Stomach (tissue), 9 donors: ENCODE measurements around the gene PCBD2. TPM values are rescaled to one million over a fixed set of nuclear protein-coding genes. Genes with fewer than 3 reads are reported as not detected.
"Not testable (repeated sequence)": the region's sequence is repeated elsewhere in the genome, so short reads cannot be mapped to it uniquely, and the experiment has no call there.

Experiments
- DNase-seq, 2 donors: peaks; one replicate each; pipeline versions ENCODE4 v3.0.0 to v3.0.0-alpha.2; 2013 to 2019
- H3K27ac ChIP-seq, 5 donors: fragments of 200-600 bp in 4 of 5; sonication (generic) in 4 of 5; one replicate each; pipeline ENCODE4 v1.5.1; 2013 to 2019; ENCODE audit warnings: mild to moderate bottlenecking in 1 of 5, moderate library complexity in 1 of 5
- H3K27me3 ChIP-seq, 3 donors: fragments of 200-600 bp; sonication (generic); one replicate each; pipeline ENCODE4 v1.5.1; 2017 to 2019; ENCODE audit warnings: mixed run types in 1 of 3
- H3K36me3 ChIP-seq, 4 donors: fragments of 200-600 bp; sonication (generic); 1 replicate in 3 of 4; 2 replicates in 1 of 4; pipeline ENCODE4 v1.5.1; 2016 to 2019
- H3K4me1 ChIP-seq, 4 donors: fragments of 200-600 bp; sonication (generic); one replicate each; pipeline ENCODE4 v1.5.1; 2016 to 2019
- H3K4me3 ChIP-seq, 4 donors: fragments of 200-600 bp; sonication (generic) in 3 of 4; one replicate each; pipeline ENCODE4 v1.5.1; 2016 to 2019; ENCODE audit warnings: mild to moderate bottlenecking in 1 of 4
- H3K9me3 ChIP-seq, 4 donors: fragments of 200-600 bp; sonication (generic); one replicate each; pipeline ENCODE4 v1.5.1; 2016 to 2019
- EP300 ChIP-seq: sonication (generic); formaldehyde crosslinking; IDR thresholded peaks from one replicate; pipeline ENCODE4 v1.6.1; 2017; ENCODE audit warnings: antibody characterized with exemption
- POLR2A ChIP-seq, 4 donors: fragments of 450-650 bp; IDR thresholded peaks; one replicate each; pipeline ENCODE4 v1.6.1; 2016; ENCODE audit warnings: antibody characterized with exemption in 4 of 4, control low read depth in 2 of 4, mild to moderate bottlenecking in 1 of 4, moderate library complexity in 1 of 4
- POLR2AphosphoS5 ChIP-seq, 3 donors: sonication (generic); formaldehyde crosslinking; IDR thresholded peaks; one replicate each; pipeline ENCODE4 v1.6.1; 2016; ENCODE audit warnings: antibody characterized with exemption in 3 of 3
- WGBS, 5 donors: extraction: QIAGEN DNeasy Blood & Tissue Kit in 3 of 5; methylation state at CpG; one replicate each; pipeline versions ENCODE4 v1.1.5 to v1.1.7; 2013 to 2018; 5-methylcytosine and 5-hydroxymethylcytosine counted together
- intact Hi-C: fragments of 100-400 bp; cut with DNase I; formaldehyde crosslinking; loops from one replicate; pipeline ENCODE4 v1.15.1; 2023; ENCODE audit warnings: low total_unique reads
- polyA plus RNA-seq, 3 donors: library from polyadenylated mRNA; stranded (reverse); fragments of 200-250 nt; gene quantifications; one replicate each; pipeline ENCODE4 v1.2.3, GENCODE V29; 2013
- total RNA-seq, 5 donors: library from RNA; depleted of rRNA; stranded (reverse); fragments of >200 nt; gene quantifications; one replicate each; pipeline versions ENCODE4 v1.1.0 to v1.2.3, GENCODE V29; 2014 to 2016
- TF ChIP-seq, protein P1 (sequence below), 7 experiments: fragments of 450-650 bp in 4 of 7; fragments of 200-600 bp in 3 of 7; sonication (generic) in 3 of 7; IDR thresholded peaks; one replicate each; pipeline ENCODE4 v1.5.1; 2016 to 2019; ENCODE audit warnings: antibody characterized with exemption in 7 of 7, control low read depth in 2 of 7, mild to moderate bottlenecking in 1 of 7
- donor health status: healthy with polysubstance abuse.
- donor health status: Bipolar disorder and iron deficiency.
- donor health status: healthy.

Gene PCBD2
- total and polyA plus RNA-seq, 8 donors: under 0.01 to 18.5 (median 7.1) TPM

DNA sequence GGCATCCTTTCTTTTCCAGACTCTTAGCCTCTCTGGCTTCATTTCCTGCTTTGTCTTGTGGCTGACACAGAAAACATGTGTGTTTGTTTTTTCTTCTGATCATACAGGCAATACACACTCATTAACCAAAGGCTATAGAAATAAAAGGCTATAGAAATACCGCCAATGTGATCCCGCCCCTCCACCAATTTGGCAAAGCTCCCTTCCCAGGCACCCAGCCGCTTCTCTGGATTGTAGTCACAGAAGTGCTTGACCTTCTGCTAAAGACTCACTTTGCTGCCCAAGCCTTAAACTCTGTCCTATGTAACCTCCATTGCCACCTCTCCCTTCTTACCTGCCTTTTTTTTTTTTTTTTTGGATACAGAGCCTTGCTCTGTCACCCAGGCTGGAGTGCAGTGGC is 25.5 kb upstream of the PCBD2 start:
- no peak overlapping the region for H3K27ac ChIP-seq
- H3K4me3 ChIP-seq: no peak overlapping the region
- H3K9me3 ChIP-seq: no peaks in the 10 kb centered on the region
- 27 to 57% (median 31%) methylated on average over 3 of the region's 3 CpGs for WGBS, 5 donors
- DNase-seq: no peak
- H3K36me3 ChIP-seq: peaks cover 0 to 3% (median 0%) of the 10 kb centered on the region in 4 donors
- intact Hi-C loops: no loop called here
- TF ChIP-seq POLR2A (IDR thresholded peaks at IDR 0.05) (no peak), POLR2AphosphoS5 (IDR thresholded peaks at IDR 0.05) (no peak), EP300 (no peak)
- TF ChIP-seq, protein P1, sequence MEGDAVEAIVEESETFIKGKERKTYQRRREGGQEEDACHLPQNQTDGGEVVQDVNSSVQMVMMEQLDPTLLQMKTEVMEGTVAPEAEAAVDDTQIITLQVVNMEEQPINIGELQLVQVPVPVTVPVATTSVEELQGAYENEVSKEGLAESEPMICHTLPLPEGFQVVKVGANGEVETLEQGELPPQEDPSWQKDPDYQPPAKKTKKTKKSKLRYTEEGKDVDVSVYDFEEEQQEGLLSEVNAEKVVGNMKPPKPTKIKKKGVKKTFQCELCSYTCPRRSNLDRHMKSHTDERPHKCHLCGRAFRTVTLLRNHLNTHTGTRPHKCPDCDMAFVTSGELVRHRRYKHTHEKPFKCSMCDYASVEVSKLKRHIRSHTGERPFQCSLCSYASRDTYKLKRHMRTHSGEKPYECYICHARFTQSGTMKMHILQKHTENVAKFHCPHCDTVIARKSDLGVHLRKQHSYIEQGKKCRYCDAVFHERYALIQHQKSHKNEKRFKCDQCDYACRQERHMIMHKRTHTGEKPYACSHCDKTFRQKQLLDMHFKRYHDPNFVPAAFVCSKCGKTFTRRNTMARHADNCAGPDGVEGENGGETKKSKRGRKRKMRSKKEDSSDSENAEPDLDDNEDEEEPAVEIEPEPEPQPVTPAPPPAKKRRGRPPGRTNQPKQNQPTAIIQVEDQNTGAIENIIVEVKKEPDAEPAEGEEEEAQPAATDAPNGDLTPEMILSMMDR (IDR thresholded peaks at IDR 0.05): no peak
- no peaks in the 10 kb centered on the region for H3K27me3 ChIP-seq
- peaks cover 23 to 47% (median 39%) of the 10 kb centered on the region in 4 donors for H3K4me1 ChIP-seq

DNA sequence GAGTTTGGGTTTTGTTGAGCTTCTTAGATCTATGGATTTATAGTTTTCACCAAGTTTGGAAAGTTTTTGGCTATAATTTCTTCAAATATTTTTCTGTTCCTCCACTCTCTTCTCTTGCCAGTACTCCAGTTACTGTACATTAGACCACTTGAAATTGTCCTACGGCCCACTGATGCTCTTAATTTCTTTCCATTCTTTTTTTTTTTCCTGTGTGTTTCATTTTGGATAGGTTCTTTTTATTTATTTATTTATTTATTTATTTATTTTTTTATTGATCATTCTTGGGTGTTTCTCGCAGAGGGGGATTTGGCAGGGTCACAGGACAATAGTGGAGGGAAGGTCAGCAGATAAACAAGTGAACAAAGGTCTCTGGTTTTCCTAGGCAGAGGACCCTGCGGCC is 24.0 kb upstream of the PCBD2 start:
- H3K27me3 ChIP-seq, H3K9me3 ChIP-seq, H3K36me3 ChIP-seq, intact Hi-C loops, H3K4me3 ChIP-seq, DNase-seq, H3K27ac ChIP-seq: not testable (repeated sequence)
- WGBS, 5 donors: 73 to 98% (median 88%) methylated on average over 1 to 2 of the region's 3 CpGs
- H3K4me1 ChIP-seq: peaks cover 14 to 44% (median 27%) of the 10 kb centered on the region in 4 donors

DNA sequence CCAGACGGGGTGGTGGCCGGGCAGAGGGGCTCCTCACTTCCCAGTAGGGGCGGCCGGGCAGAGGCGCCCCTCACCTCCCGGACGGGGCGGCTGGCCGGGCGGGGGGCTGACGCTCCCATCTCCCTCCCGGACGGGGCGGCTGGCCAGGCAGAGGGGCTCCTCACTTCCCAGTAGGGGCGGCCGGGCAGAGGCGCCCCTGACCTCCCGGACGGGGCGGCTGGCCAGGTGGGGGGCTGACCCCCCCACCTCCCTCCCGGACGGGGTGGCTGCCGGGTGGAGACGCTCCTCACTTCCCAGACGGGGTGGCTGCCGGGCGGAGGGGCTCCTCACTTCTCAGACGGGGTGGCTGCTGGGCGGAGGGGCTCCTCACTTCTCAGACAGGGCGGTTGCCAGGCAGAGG is 23.2 kb upstream of the PCBD2 start:
- H3K27me3 ChIP-seq, H3K4me3 ChIP-seq, H3K27ac ChIP-seq, H3K36me3 ChIP-seq, intact Hi-C loops, DNase-seq, H3K9me3 ChIP-seq: not testable (repeated sequence)
- WGBS, 5 donors: 83 to 97% (median 94%) methylated on average over 3 to 28 of the region's 30 CpGs; no CpG with 5 or more reads in 1 of the 5 donors
- peaks cover 10 to 44% (median 24%) of the 10 kb centered on the region in 4 donors for H3K4me1 ChIP-seq

DNA sequence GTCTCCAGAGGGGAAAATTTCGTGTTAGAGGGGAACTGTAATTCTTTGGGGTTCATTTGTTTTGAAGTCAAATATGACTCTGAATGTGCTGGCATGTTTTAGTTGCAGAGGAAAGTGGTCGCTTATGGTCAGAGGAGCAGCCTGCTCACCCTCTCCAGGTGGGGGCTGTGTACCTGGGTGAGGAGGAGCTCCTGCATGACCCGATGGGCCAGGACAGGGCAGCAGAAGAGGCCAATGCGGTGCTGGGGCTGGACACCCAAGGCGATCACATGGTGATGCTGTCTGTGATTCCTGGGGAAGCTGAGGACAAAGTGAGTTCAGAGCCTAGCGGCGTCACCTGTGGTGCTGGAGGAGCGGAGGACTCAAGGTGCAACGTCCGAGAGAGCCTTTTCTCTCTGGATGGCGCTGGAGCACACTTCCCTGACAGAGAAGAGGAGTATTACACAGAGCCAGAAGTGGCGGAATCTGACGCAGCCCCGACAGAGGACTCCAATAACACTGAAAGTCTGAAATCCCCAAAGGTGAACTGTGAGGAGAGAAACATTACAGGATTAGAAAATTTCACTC is 17.3 kb upstream of the PCBD2 start:
- no peak overlapping the region for H3K27ac ChIP-seq
- no peaks in the 10 kb centered on the region for H3K27me3 ChIP-seq
- WGBS, 5 donors: 86 to 91% (median 88%) methylated on average over 13 to 14 of the region's 14 CpGs
- no peaks in the 10 kb centered on the region for H3K9me3 ChIP-seq
- TF ChIP-seq, protein P1 (IDR thresholded peaks at IDR 0.05): no peak
- no peak for TF ChIP-seq POLR2AphosphoS5 (IDR thresholded peaks at IDR 0.05)
- TF ChIP-seq POLR2A (IDR thresholded peaks at IDR 0.05): no peak
- no peak for TF ChIP-seq EP300
- DNase-seq: no peak
- H3K4me1 ChIP-seq: peaks cover 0 to 15% (median 2%) of the 10 kb centered on the region in 4 donors
- no peak overlapping the region for H3K4me3 ChIP-seq
- peaks cover 4 to 46% (median 45%) of the 10 kb centered on the region in 4 donors for H3K36me3 ChIP-seq
- intact Hi-C loops: no loop called here

DNA sequence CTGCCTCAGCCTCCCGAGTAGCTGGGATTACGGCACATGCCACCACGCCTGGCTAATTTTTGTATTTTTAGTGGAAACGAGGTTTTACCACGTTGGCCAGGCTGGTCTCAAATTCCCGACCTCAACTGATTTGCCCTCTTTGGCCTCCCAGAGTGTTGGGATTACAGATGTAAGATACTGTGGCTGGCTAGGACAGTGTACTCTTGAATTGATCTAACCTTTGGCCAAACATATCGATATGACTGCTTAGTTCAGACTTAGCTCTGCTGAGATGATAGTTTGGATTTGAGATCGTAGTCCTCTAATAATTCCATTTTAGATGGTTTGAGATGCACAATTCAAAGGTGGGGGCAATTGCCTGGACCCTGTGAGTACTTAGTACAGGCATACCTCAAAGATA is 15.6 kb upstream of the PCBD2 start:
- WGBS, 5 donors: 95 to 97% (median 96%) methylated on average over 8 of the region's 8 CpGs
- H3K4me3 ChIP-seq: no peak overlapping the region
- no peak overlapping the region for H3K27ac ChIP-seq
- DNase-seq: no peak
- H3K4me1 ChIP-seq: peaks cover 0 to 15% (median 2%) of the 10 kb centered on the region in 4 donors
- peaks cover 4 to 61% (median 58%) of the 10 kb centered on the region in 4 donors for H3K36me3 ChIP-seq
- no peaks in the 10 kb centered on the region for H3K27me3 ChIP-seq
- H3K9me3 ChIP-seq: no peaks in the 10 kb centered on the region
- intact Hi-C loops: no loop called here
- no peak for TF ChIP-seq POLR2A (IDR thresholded peaks at IDR 0.05)

DNA sequence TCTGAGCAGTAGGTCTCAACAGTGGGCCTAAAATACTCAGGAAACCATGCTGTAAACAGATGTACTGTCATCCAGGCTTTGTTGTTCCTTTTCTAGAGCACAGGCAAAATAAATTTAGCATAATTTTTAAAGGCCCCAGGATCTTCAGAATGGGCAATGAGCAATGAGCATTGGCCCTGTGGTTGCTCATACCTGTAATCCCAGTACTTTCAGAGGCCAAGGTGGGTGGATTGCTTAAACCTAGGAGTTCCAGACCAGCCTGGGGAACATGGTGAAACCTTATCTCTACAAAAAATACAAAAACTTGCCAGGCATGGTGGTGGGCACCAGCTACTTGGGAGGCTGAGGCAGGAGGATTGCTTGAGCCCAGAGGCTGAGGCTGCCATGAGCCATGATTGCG is 13.5 kb upstream of the PCBD2 start:
- H3K9me3 ChIP-seq: no peaks in the 10 kb centered on the region
- intact Hi-C loops: no loop called here
- H3K27me3 ChIP-seq: no peaks in the 10 kb centered on the region
- no peak for DNase-seq
- TF ChIP-seq POLR2AphosphoS5 (IDR thresholded peaks at IDR 0.05): no peak
- no peak for TF ChIP-seq EP300
- TF ChIP-seq, protein P1 (IDR thresholded peaks at IDR 0.05): no peak
- no peak for TF ChIP-seq POLR2A (IDR thresholded peaks at IDR 0.05)
- H3K36me3 ChIP-seq: peaks cover 4 to 81% (median 75%) of the 10 kb centered on the region in 4 donors
- no peak overlapping the region for H3K4me3 ChIP-seq
- 96 to 100% (median 100%) methylated on average over 1 of the region's 1 CpG for WGBS, 5 donors
- peaks cover 0 to 3% (median 1%) of the 10 kb centered on the region in 4 donors for H3K4me1 ChIP-seq
- no peak overlapping the region for H3K27ac ChIP-seq
